Left lung (tissue), 10 donors: ENCODE results near the gene STK39. TPM values are rescaled to one million over a fixed set of nuclear protein-coding genes. Genes with fewer than 3 reads are reported as not detected.
A peak's percentile ranks its signal among the peaks of the same experiment; 100 is the strongest.

Experiments
- ATAC-seq: fragments of 200-7000 bp; cut with Tn5 transposase; one replicate; pipeline ENCODE4 v1.9.1; 2020; ENCODE audit warnings: moderate library complexity
- DNase-seq, 4 donors: peaks; one replicate each; pipeline ENCODE4 v3.0.0-alpha.2; 2013 to 2020
- H3K27ac ChIP-seq, 2 donors: fragments of 200-600 bp; sonication (generic) in 1 of 2; one replicate each; pipeline versions ENCODE4 v1.5.0 to v1.8.0; 2020 to 2021
- H3K27me3 ChIP-seq, 2 donors: fragments of 200-600 bp; sonication (generic) in 1 of 2; one replicate each; pipeline versions ENCODE4 v1.5.0 to v1.8.0; 2020 to 2021
- H3K36me3 ChIP-seq, 2 donors: fragments of 200-600 bp; sonication (generic) in 1 of 2; one replicate each; pipeline versions ENCODE4 v1.5.0 to v1.8.0; 2020 to 2021
- H3K4me1 ChIP-seq, 2 donors: fragments of 200-600 bp; one replicate each; pipeline ENCODE4 v1.8.0; 2021
- H3K4me3 ChIP-seq, 2 donors: fragments of 200-600 bp; sonication (generic) in 1 of 2; one replicate each; pipeline versions ENCODE4 v1.5.0 to v1.8.0; 2020 to 2021; ENCODE audit warnings: mild to moderate bottlenecking in 1 of 2
- H3K9me3 ChIP-seq, 2 donors: fragments of 200-600 bp; sonication (generic) in 1 of 2; one replicate each; pipeline versions ENCODE4 v1.5.0 to v1.8.0; 2020 to 2021
- intact Hi-C, 2 donors: fragments of 100-400 bp; cut with DNase I; formaldehyde crosslinking; loops; one replicate each; pipeline versions ENCODE4 v1.11.2 to v1.14.2; 2022
- polyA plus RNA-seq, 6 donors: library from polyadenylated mRNA; unstranded; fragments of 120-200 nt; gene quantifications; one replicate each; pipeline ENCODE4 v1.2.1, GENCODE V29; 2013; ENCODE audit not compliant: insufficient read length in 6 of 6
- total RNA-seq, 2 donors: library from RNA; stranded (reverse); fragmentation: NEBNext Ultra II Directional; extraction: Animal tissue kit (Norgen Biotek cat#: 25700); gene quantifications; one replicate each; pipeline ENCODE4 v1.2.1, GENCODE V29; 2021
- TF ChIP-seq, protein P1 (sequence below), 2 donors: fragments of 200-600 bp; sonication (generic) in 1 of 2; IDR thresholded peaks; one replicate each; pipeline versions ENCODE4 v1.5.0 to v1.8.0; 2021; ENCODE audit warnings: antibody characterized with exemption in 2 of 2
- donor health status: DM: no; HTN: yes; CAD: no.
- donor health status: DM: no; HTN: no; CAD: no.

Gene STK39
- total and polyA plus RNA-seq, 8 donors, result 15.7 to 31.3 (median 27.0) TPM

DNA sequence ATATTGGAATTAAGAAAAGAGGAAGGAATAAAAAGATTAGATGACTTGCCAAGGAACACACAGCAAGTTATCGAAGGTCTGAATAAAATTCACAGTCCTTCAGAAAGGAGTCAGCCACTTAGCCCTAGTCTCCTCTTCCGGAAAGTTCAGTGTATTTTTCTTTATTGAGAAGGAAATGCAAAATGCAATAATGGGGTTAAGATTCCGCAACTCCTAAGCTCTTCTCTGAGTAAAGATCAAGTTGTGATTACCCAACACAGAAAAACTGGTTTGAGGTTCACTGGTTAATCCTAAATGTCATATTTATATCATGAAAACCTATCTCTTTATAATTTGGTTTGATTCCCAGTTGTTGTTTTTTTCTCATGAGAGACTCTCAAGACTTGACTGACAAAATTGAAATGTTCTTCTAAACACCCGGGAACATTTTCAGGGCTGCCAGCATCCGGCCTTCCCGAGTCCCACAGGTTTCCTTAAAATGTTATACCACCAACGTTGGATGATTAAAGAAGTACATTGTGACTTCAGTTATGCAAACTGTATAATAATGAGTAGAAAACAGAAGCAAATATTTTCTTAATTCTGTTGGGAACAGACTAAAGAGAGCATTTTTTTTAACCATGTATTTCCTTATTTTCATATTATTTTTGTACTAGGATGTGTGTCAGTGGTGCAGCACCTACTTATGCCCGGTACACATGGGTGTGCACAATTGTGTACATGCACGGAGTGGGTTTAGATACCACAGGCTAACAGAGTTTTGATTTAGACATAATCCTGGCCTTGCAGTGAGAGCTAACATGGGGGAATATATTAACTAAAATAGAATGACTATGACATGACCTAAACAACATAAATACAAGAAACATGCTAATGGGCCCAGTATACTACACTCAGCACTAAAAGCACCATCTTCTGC, 100.2 kb downstream of the STK39 start:
- H3K9me3 ChIP-seq, result no peaks in the 10 kb centered on the region
- H3K4me3 ChIP-seq, result no peak overlapping the region
- ATAC-seq (peak; percentile 53), DNase-seq (no peak)
- H3K27me3 ChIP-seq, result no peaks in the 10 kb centered on the region
- intact Hi-C loops, result no loop called here
- H3K27ac ChIP-seq, result no peak overlapping the region
- TF ChIP-seq, protein P1, sequence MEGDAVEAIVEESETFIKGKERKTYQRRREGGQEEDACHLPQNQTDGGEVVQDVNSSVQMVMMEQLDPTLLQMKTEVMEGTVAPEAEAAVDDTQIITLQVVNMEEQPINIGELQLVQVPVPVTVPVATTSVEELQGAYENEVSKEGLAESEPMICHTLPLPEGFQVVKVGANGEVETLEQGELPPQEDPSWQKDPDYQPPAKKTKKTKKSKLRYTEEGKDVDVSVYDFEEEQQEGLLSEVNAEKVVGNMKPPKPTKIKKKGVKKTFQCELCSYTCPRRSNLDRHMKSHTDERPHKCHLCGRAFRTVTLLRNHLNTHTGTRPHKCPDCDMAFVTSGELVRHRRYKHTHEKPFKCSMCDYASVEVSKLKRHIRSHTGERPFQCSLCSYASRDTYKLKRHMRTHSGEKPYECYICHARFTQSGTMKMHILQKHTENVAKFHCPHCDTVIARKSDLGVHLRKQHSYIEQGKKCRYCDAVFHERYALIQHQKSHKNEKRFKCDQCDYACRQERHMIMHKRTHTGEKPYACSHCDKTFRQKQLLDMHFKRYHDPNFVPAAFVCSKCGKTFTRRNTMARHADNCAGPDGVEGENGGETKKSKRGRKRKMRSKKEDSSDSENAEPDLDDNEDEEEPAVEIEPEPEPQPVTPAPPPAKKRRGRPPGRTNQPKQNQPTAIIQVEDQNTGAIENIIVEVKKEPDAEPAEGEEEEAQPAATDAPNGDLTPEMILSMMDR (IDR thresholded peaks at IDR 0.05), result no peak
- no peaks in the 10 kb centered on the region for H3K36me3 ChIP-seq
- H3K4me1 ChIP-seq, result peaks cover 0 to 36% of the 10 kb centered on the region in 2 donors

DNA sequence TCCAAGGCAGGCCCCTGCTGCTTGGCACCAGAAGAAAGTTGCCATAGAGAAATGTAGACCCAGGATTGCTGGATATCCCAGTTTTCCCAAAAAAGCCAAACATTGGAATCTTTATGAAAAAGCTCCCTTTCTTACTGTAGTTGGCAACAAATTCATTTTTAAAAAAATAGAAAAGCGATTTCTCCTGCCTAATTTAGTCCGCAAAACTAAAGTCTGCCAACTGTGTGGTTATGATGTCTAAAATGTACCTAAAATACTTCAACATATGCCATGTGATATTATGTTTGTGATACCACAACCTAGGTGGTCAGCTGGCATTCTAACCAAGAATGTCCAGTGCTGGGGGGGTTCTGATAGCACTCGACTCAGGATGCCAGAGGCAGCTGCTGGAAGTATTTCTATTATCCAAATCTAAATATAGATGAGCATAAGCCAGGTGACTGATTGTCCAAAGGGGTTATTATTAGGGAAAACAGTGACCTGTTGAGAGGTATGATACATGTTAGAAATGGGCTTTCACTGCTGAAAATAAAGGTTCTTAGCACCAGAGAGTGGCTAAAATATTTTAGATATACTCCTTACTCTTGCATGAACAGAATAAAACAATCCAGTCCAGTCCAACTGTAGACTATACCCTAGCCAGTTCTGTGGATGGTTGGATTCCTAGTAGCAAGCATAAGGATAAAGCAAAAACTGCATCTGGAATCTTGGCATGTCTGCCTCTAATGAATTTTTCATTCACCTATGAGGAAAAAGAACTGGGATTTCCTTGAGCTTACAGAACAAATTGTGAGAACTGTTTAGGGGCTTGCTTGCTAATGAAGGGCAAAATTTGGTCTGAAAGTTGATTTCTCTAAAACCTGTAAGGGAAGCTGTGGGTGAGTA, 101.7 kb downstream of the STK39 start:
- ATAC-seq, result no peak
- no peak overlapping the region for H3K27ac ChIP-seq
- no peaks in the 10 kb centered on the region for H3K27me3 ChIP-seq
- H3K36me3 ChIP-seq, result no peaks in the 10 kb centered on the region
- intact Hi-C loops, result no loop called here
- no peak for DNase-seq
- H3K4me3 ChIP-seq, result no peak overlapping the region
- no peaks in the 10 kb centered on the region for H3K9me3 ChIP-seq
- TF ChIP-seq, protein P1 (IDR thresholded peaks at IDR 0.05), result no peak
- H3K4me1 ChIP-seq, result peaks cover 0 to 36% of the 10 kb centered on the region in 2 donors

DNA sequence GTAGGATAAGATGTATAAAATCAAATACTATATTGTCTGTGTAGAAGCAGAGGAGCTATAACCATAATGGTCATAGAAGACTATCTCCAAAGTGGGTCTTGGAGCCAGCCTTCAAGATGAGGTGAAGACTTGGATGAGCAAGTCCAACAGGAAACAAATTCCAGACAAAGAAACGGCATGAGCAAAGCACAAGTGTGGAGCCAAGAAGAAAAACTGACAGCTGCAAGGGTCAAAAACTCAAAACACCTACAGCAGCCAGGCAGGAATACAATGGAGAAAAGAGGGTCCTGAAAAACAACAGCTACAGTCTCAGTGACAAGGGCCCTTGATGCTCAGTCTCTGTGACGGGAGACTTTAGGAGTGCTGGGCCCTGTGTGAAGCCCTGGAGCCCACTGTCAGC, 102.4 kb downstream of the STK39 start:
- Histone ChIP-seq H3K27me3 (no peaks in the 10 kb centered on the region), H3K27ac (no peak overlapping the region), H3K9me3 (no peaks in the 10 kb centered on the region), H3K4me3 (no peak overlapping the region), H3K4me1 (peaks cover 0 to 33% of the 10 kb centered on the region in 2 donors), H3K36me3 (no peaks in the 10 kb centered on the region)
- intact Hi-C loops, result no loop called here
- ATAC-seq, result no peak
- no peak for DNase-seq
- TF ChIP-seq, protein P1 (IDR thresholded peaks at IDR 0.05), result no peak

DNA sequence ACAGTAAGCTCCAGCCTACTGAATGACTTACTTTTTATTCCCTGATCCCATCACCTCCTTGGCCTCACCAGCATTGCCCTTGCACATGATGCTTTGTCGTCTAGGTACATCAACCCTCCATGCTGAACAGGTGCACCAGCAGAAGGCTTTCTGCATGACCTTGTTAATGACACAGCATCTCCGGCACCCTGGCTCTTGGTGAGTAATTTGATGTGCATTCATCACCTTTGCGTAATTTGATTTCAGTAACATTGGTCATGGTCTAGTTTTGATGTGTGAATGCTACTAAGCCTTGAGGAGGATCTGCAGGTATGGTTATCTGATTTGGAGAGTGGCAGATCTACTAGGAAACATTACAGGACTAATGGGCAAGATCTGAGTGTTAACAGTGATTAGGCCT, 103.6 kb downstream of the STK39 start:
- H3K9me3 ChIP-seq, result no peaks in the 10 kb centered on the region
- ATAC-seq, result no peak
- TF ChIP-seq, protein P1 (IDR thresholded peaks at IDR 0.05), result no peak

DNA sequence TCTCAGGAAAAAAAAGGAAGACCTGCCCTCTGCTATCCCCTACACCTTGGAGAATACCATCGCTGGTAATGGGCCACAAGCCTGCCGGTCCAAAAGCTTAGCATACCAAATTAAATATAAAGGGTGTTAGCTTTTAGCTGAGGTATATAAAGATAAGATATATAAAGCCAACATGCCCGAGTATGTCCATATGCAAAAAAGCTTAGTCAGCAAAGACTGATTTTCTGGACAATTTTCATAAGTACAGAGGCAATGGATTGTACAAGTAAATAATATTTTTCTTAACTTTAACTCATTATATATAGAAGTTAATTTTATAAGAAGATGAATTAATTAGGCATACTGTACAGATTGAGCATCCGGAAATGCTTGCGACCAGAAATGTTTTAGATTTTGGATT, 106.5 kb downstream of the STK39 start:
- ATAC-seq, result no peak
- intact Hi-C loops, result no loop called here
- Histone ChIP-seq H3K27me3 (no peaks in the 10 kb centered on the region), H3K9me3 (no peaks in the 10 kb centered on the region), H3K4me3 (no peak overlapping the region), H3K27ac (no peak overlapping the region), H3K36me3 (no peaks in the 10 kb centered on the region), H3K4me1 (no peaks in the 10 kb centered on the region)
- TF ChIP-seq, protein P1 (IDR thresholded peaks at IDR 0.05), result no peak
- no peak for DNase-seq

More for the DNA sequence above, 103.6 kb downstream of the STK39 start:
- DNase-seq, result no peak
- no peaks in the 10 kb centered on the region for H3K27me3 ChIP-seq
- intact Hi-C loops, result no loop called here
- no peak overlapping the region for H3K27ac ChIP-seq
- H3K4me1 ChIP-seq, result peaks cover 0 to 22% of the 10 kb centered on the region in 2 donors
- H3K4me3 ChIP-seq, result no peak overlapping the region
- no peaks in the 10 kb centered on the region for H3K36me3 ChIP-seq
